GM18909 (cell line): ENCODE results near the gene C19orf73.
A peak's percentile ranks its signal among the peaks of the same experiment; 100 is the strongest.
"Not testable (repeated sequence)": the region's sequence is repeated elsewhere in the genome, so short reads cannot be mapped to it uniquely, and the experiment has no call there.

Source experiments
- ATAC-seq: cut with Tn5 transposase; IDR thresholded peaks from one replicate; pipeline ENCODE4 v1.9.1; 2021; ENCODE audit warnings: mild to moderate bottlenecking; ENCODE audit not compliant: unreplicated experiment, poor library complexity

Gene C19orf73

DNA sequence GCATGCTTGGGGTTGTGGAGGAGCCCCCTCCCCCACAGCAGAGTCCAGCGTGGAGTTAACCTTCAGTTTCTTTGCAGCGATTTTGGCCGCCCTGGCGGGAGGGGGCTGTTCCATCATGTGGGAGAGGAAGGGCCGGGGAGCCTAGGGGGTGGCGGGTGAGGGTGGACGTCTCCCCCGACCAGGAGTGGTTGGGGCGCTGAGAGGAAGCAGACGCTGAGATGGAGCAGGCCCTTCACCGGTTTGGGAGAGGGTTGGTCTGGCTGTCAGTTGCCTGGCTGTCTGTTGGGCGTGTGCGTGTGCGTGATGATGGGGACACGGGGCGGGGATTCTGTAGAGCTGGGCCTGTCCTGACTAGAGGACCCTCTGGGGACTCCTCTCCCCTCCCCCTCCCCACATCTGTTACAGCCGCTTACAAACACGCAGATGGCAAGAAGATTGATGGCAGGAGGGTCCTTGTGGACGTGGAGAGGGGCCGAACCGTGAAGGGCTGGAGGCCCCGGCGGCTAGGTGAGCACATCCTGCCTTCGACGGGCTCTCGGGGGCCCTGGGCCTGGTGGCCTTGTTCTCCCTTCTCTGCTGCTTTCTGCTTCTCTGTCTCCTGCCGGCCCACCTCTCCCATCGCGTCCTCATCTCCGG, 14.6 kb downstream of the C19orf73 start:
- no peak for ATAC-seq

DNA sequence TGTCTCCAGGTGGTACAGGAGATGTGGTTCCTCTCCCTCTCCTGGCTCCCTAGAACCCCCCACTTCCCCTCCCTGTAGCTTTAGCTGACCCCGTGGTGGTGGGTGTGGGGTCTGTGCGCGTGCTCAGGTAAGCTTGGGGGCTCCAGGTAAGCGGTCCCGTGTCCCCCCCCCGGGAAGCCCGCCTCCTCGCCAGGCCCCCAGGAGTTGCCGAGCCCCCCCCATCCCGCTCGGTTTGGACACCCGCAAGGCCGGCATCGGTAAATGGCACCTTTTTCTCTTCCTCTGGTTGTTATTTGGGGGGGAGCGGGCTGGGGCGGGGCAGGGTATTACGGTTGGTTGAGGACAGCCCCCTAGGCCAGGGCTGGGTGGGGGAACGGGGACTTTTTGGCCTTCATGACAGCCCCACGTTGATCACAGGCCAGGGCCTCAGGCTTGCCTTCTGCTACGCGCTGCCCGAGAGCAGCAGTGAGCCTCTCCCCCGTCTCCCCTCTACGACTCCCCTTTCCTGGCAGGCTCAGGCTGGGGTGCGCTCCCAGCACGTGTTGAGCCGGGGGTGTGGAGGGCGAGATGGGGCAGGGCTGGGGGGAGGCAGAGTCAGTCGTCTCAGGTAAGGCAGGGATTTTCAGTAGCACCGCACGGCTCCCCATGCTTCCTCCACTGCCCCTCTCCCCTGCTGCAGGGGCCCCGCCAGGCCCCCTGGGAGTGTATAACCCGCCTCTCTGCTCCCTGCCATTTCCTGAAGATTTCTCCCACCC, 15.4 kb downstream of the C19orf73 start:
- no peak for ATAC-seq

DNA sequence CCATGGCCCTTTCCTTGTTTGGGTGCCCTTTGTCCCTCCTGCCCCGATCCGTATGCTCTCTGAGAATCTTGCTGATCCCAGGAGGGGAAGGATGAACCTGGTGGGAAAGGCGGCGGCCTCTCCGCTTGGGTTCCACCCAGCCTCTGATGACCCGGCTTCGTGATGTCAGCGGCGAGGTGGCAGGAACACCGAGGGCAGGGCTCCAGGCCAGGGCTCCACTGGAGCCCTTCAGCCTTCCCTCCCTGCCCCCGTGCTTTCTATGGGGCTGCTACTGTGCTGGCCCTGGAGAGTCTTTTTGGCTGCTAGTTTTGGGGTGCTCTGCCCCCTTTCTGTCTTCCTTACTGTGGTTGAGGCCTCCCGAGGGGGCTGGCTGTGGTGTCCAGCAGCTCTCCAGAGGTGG, 16.6 kb downstream of the C19orf73 start:
- no peak for ATAC-seq

DNA sequence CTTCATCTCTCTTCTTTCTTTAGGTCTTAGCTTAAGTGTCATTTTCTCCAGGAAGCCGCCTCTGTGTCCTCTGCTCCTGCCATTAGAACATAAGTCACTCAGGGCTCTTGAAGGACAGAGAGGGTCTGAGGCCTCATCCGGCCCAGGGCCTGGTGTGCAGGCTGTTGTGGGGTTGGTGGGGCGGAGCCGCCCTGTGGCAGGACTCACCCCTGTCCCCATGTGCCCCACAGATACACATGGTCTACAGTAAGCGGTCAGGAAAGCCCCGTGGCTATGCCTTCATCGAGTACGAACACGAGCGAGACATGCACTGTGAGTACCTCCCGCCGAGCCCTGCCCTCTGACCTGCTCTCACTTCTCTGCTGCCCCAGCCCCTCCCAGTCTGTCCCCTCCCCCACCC, 17.8 kb downstream of the C19orf73 start:
- ATAC-seq: no peak

DNA sequence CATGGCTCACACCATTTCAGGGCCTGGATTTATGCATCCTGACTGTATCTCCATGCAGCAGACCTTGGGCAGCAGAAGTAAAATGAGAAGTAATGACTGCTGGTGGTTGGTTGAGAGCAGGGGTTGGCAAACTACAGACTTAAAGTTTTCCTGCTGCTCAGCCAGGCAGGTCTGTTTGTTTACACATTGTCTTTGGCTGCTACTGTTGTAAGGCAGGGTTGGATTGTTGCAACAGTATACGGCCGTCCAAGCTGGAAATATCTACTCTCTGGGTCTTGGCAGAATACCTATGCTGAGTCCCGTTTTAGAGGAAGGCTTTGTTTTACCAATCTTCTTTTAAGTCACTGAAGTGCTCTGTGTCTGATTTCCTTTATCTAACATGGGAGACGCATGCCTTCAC, 20.1 kb downstream of the C19orf73 start:
- no peak for ATAC-seq

DNA sequence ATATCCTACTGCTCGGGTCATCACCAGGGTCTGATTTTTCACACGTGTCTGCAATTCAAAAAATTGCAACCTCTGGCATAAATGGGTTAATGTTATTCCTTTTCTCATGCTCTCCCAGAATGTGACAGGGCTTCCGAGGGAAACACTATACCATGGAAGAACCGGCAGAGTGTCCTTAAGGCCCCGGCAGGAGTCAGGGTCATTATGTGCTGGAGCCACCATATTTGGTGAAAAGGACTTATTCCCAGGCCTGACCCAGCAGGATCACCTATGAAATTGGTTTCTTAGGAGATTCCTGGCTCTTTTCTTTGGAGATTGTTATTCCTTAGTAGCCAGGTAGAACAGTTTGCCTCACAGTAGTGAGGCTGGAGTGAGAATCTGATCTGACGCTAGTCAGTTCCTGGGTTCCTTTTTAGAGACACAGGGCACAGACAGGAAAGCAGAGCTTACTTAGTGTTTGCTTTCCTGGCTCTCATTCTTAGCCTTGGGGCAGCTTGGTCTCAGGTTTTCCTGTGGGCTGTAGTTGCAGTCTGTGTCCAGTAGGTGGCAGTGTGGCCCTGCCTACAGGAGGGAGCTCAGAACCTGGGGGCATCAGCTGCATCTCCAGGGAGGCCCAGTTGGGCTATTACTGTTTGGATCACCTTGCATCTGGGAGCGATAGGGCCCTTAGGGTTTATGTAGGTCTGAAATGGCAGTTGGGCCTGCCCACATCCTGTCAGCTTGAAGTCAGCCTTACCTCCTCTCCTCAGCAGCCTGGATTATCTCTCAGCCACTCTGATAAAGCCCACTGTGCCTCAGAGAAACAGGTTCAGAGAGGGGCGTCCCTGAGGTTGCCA, 21.3 kb downstream of the C19orf73 start:
- no peak for ATAC-seq

DNA sequence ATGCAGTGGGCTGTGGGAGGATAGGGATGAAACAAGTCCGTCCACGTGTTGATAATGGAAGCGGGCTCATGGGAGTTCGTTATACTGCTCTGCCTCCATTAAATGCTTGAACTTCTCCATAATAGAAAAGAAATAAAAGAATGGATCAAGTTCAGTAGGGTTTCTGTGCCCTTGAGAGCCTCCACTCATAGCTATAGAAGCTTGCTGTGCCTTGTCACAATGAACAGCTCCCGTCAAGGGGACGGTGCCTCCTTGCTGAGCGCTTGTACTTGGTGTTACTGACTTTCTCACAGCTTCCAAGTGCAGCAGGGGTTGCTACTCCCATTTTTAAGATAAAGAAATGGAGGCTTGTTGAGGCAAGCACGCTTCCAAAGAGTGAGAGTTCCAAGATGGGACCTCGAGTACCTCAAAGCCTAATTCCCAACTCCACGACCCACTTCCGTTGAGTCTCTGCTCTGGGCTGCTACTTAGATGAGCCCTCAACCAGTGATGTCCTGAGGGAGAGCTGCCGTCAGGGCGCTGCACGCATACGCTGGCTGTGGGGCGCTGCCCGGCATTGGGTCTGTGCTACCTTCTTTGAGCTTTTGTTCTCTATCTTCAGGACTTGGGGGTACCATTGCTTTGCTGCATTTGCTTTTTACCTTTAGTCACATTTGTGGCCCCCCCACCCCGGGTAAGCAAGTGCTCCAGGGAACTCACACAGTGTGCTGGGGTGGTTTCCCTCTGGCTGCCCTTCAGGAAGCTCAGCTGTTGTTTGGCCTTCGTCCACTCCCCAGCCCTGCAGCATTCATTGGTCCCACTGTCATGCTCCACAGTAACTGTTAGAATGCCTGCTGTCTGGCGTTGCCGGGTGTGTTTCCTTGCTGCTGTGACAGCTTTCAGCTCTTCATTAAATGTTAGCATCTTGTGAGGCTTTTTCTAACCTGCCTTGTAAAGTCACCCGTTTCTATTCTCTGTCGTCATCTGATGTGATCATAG, 24.1 kb downstream of the C19orf73 start:
- ATAC-seq: no peak

DNA sequence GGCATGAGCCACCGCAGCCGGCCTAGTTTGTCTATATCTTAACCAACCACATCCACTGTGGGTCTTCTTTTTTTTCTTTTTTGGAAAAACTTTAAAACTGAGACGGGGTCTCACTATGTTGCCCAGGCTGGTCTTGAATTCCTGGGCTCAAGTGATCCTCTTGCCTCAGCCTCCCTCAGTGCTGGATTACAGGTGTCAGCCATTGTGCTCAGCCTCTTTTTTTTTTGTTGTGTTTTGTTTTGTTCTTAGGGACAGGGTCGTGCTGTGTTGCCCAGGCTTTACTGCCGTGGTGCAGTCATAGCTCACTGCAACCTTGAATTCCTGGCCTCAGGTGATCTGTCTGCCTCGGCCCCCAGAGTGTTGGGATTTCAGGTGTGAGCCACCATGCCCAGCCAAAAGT, 26.3 kb downstream of the C19orf73 start:
- ATAC-seq: no peak

DNA sequence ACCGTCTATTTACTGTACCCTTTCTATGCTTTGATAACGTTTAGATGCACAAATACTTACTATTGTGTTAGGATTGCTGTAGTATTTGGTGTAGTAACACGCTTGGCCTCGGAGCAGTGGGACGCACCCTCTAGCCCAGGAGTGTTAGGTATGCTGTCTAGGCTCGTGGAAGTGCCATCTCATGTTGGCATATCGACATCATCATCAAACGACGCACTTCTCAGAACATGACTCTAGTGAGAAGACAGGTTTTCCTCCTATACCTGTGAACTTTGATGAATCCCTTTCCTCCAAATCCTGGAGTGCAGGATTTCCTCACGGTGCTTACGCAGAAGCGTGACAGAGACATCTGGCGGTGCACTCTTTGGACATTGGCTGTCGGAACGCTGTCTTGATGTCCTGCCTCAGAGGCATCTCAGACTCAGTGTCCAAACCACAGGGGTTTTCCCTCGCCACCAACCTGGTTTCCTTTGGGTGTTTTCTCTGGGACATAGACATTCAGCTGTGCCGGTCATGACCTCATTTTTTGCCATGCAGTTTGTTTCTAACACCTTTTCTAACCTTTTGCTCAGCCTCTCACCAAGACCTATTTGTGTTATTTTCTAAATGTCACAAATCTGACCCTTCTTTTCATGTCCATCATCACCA, 27.4 kb downstream of the C19orf73 start:
- ATAC-seq: no peak

DNA sequence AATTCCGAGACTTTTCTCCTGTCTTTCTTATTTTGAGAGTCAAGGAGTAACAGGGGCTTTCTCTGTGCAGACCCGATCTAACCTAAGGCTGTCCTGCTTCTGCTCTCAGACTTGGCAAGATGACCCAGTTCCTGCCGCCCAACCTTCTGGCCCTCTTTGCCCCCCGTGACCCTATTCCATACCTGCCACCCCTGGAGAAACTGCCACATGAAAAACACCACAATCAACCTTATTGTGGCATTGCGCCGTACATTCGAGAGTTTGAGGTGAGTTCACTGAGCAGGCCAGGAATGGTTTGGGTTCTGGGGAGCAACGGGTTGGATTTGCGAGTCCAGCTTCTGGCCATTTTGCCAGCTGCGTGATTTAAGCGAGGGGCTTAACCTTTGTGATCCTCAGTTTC, 32.6 kb downstream of the C19orf73 start:
- no peak for ATAC-seq

DNA sequence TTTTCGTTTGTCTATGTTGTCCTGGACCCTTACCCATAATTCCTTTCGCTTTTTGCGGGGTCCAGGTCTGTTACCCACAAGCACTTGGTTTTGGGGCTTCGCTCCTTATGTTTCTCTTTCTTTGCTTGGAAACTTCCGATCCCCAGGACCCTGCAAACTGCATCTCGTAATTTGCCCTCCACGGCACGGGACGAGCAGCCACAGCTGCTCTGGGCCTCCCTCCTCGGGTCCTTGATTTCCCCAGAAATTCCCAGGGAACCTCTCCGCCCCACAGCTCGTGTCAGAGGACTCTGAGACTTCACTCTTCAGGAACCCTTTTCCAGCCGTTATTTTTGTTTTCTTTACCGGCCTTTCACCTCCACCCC, 33.1 kb downstream of the C19orf73 start:
- no peak for ATAC-seq

DNA sequence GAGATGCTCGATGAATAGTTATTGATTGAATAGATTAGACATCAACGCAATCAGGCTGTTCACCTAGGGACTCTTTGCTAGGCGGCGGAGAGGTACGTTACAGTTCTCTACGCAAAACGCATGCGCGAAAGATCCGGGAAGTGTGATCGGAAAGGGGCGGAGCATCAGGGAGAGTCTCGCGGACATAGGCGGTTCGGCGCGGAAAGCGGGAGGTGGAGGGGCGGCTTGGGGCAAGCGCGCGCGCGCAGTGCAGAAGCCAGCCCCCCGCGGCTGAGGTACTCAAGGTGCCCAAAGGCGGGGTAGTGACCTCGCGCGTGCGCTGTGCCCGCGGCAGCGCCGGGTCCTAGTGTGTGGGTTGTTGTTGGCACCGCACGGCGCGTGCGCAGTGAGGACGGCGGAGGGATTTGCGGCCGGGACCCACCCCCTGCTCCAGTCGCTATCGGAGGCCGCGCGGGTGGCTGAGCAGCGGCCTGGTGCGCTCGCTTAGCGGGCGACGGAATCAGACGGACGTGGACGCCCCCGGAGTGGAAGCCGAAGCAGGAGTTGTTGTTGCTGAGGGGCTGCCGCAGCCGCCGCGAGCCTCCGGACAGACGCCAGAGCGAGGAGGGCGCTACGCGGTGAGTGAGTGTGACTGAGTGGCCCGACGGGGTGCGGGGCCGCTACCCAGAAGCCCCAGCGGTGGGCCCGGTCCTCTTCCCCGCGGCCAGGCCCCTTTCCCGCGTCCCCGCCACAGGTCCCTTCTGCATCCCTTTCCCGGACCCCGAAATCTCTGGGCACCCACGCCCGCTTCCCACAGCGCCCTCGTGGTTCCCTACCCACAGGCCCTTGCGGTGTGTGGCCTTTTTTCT, 33.7 kb downstream of the C19orf73 start, which contains the start of gene SNRNP70:
TSS of gene SNRNP70 (plus strand) at position 432 of the 848 bp plus-strand sequence. CDS start 964 bp downstream, outside the sequence.
- ATAC-seq: peak; percentile 93

DNA sequence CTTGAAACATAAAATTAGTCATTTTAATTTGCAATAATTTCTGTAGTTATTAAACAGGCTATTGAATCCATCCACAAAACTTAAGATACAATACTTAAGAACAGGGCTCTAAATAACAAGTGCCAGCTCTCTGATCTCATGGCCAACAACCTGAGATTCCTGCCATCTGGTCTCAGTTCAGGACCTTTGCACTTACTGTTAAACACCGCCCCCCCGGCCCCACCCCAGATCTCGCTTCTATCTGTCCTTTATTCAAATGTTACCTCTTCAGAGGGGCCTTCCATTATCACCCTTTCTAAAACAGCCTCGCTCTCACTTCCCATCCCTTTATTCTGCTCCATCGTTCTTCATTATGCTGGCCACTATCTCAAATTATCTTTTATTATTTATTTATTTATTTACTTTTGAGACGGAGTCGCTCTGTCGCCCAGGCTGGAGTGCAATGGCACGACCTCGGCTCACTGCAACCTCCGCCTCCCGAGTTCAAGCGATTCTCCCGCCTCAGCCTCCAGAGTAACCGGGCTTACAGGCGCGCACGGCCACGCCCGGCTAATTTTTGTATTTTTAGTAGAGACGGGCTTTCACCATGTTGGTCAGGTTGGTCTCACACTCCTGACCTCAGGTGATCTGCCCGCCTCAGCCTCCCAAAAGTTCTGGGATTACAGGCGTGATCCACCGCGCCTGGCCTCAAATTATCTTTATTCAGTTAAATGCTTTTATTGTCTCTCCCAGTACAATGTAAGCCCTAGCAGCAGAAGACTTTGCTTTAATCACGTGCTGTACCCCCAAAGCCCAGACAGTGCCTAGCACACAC, 34.5 kb downstream of the C19orf73 start:
- ATAC-seq: no peak

DNA sequence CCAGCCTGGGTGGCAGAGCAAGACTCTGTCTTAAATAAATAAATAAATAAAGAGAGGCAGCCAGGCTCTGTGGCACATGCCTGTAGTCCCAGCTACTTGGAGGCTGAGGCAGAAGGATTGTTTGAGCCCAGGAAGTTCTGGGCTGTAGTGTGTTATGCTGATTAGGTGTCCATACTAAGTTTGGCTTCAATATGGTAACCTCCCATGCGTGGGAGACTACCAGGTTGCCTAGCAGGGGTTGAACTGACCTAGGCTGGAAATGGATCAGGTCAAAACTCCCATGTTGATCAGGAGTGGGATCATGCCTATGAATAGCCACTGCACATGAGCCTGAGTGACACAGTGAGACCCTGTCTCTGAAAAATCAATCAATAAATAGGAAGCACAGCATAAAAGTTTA, 37.7 kb downstream of the C19orf73 start:
- ATAC-seq: no peak

DNA sequence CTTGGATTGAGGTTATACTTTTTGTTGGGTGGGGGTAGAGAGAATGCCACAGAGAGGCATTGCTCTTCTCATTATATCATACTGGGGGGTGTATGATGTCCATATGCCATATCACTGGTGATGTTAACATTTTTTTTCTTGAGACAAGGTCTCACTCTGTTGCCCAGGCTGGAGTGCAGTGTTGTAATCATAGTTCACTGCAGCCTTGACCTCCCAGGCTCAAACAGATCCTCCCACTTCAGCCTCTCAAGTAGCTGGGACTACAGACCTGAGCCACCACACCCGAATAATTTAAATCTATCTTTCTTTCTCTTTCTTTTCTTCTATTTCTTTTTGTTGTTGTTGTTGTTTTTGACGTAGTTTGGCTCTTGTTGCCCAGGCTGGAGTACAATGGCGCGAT, 38.6 kb downstream of the C19orf73 start:
- no peak for ATAC-seq

DNA sequence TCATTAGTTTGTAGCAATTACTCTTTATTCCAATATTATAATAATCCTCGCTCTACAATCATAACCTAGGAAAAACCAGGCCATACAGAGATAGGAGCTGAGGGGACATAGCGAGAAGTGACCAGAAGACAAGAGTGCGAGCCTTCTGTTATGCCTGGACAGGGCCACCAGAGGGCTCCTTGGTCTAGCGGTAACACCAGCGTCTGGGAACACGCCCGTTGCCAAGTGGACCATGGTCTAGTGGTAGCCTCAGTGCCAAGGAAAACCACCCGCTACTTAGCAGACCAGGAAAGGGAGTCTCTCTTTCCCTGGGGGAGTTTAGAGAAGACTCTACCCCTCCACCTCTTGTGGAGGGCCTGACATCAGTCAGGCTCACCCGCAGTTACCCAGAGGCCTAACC, 44.1 kb downstream of the C19orf73 start:
- ATAC-seq: not testable (repeated sequence)

DNA sequence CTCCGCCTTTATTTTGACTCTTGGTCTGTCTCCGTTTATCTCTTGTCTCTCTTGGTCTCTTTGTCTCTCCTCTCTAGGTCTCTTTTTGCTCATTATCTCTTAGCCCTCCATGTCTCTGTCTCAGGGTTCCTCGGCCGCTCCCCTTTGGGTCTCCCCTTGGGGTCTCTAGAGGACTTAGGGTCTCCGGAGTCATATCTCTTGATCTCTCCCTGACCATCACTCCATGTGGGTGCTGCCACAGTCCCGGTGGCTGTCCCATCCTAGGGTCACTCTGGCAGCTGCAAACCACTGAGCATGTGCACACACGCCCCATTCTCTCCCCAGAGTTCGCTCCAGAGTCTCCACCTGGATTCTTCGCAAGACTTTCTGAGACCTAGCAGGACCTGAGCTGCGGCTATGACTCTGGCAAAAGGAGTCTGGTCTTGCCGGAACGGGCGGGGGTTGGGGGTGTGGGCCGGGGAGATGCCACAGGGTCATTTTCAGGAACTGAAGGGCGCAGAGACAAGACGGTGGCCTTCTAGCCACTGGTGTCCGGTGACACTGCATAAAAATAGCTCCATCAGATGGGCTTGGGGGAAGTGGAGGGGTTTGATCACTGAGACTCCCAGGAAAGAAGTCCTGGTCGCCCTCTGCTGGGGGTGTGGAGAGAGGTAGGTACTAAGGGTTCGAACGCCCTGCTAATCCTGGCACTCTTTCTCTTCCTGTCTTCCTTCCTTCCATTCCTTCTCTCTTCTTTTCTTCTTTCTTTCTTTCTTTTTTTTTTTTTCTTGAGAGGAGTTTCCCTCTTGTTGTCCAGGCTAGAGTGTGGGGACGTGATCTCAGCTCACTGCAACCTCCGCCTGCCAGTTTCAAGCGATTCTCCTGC, 45.2 kb downstream of the C19orf73 start:
- ATAC-seq: no peak
